ENCODE data around the gene HPX. TPM values are rescaled to one million over a fixed set of nuclear protein-coding genes. Genes with fewer than 3 reads are reported as not detected.

Gene HPX
- total and polyA plus RNA-seq, 12 donors = 0.26 to 25.2 (median 1.7) TPM

GRCh38 chr11:6411594-6412031 lies 29.2 kb downstream of the HPX start:
- WGBS, 4 donors = 83 to 97% (median 91%) methylated on average over 8 to 10 of the region's 10 CpGs
- Histone ChIP-seq H3K27me3 (no peaks in the 10 kb centered on the region), H3K4me1 (replicated peaks in 1 of 2) (no peaks in the 10 kb centered on the region), H3K9me3 (replicated peaks in 1 of 3) (no peaks in the 10 kb centered on the region), H3K27ac (no peak overlapping the region), H3K4me3 (no peak overlapping the region), H3K36me3 (replicated peaks in 1 of 2) (peaks cover 0 to 20% of the 10 kb centered on the region in 2 donors)
- intact Hi-C loops (cut with DNase I) = no loop called here
- no peak for TF ChIP-seq POLR2A (IDR thresholded peaks at IDR 0.05)
- TF ChIP-seq CTCF (IDR thresholded peaks at IDR 0.05) = no peak
- DNase-seq = peak in 1 of 7 donors; percentile 44

- no peak for TF ChIP-seq CTCF (IDR thresholded peaks at IDR 0.05)
- TF ChIP-seq POLR2A (IDR thresholded peaks at IDR 0.05) = no peak
Observed at GRCh38 chr11:6410695-6411430, 29.9 kb downstream of the HPX start.

GRCh38 chr11:6406370-6406769 lies 34.4 kb downstream of the HPX start:
- peaks cover 0 to 30% of the 10 kb centered on the region in 2 donors for H3K36me3 ChIP-seq (replicated peaks in 1 of 2)
- 32 to 69% (median 63%) methylated on average over 2 of the region's 2 CpGs for WGBS, 4 donors

More at GRCh38 chr11:6410695-6411430, 29.9 kb downstream of the HPX start:
- no peak overlapping the region for H3K27ac ChIP-seq
- H3K4me3 ChIP-seq = no peak overlapping the region
- no peaks in the 10 kb centered on the region for H3K9me3 ChIP-seq (replicated peaks in 1 of 3)
- DNase-seq = peak in 1 of 7 donors; percentile 39
- intact Hi-C loops (cut with DNase I) = no loop called here
- H3K27me3 ChIP-seq = no peaks in the 10 kb centered on the region
- 75 to 92% (median 91%) methylated on average over 9 to 23 of the region's 23 CpGs for WGBS, 4 donors
- H3K36me3 ChIP-seq (replicated peaks in 1 of 2) = peaks cover 0 to 20% of the 10 kb centered on the region in 2 donors
- no peaks in the 10 kb centered on the region for H3K4me1 ChIP-seq (replicated peaks in 1 of 2)

GRCh38 chr11:6405846-6406245 lies 34.9 kb downstream of the HPX start:
- TF ChIP-seq POLR2A (IDR thresholded peaks at IDR 0.05) = no peak
- no peak for TF ChIP-seq CTCF (IDR thresholded peaks at IDR 0.05)
- no peak for DNase-seq
- WGBS, 4 donors = 90 to 96% (median 93%) methylated on average over 6 of the region's 6 CpGs

More at GRCh38 chr11:6406370-6406769, 34.4 kb downstream of the HPX start:
- Histone ChIP-seq H3K9me3 (replicated peaks in 1 of 3) (no peaks in the 10 kb centered on the region), H3K4me1 (replicated peaks in 1 of 2) (no peaks in the 10 kb centered on the region), H3K27ac (no peak overlapping the region), H3K27me3 (no peaks in the 10 kb centered on the region), H3K4me3 (no peak overlapping the region)
- TF ChIP-seq CTCF (IDR thresholded peaks at IDR 0.05) (no peak), POLR2A (IDR thresholded peaks at IDR 0.05) (no peak)
- intact Hi-C loops (cut with DNase I) = no loop called here
- no peak for DNase-seq

More at GRCh38 chr11:6405846-6406245, 34.9 kb downstream of the HPX start:
- intact Hi-C loops (cut with DNase I) = no loop called here
- H3K4me1 ChIP-seq (replicated peaks in 1 of 2) = no peaks in the 10 kb centered on the region
- no peaks in the 10 kb centered on the region for H3K9me3 ChIP-seq (replicated peaks in 1 of 3)
- peak overlapping the region in 1 of 5 donors; percentile 23 for H3K27ac ChIP-seq
- peaks cover 0 to 35% of the 10 kb centered on the region in 2 donors for H3K36me3 ChIP-seq (replicated peaks in 1 of 2)
- H3K27me3 ChIP-seq = no peaks in the 10 kb centered on the region
- H3K4me3 ChIP-seq = no peak overlapping the region

Measured in adrenal gland (tissue), 12 donors.